Astrocyte of the spinal cord (primary cell): ENCODE data around the gene TMEM208.

Source experiments
- DNase-seq: peaks from one replicate; pipeline ENCODE4 v3.0.0; 2011; ENCODE audit warnings: low read depth, low spot score
- H3K4me3 ChIP-seq: 2 replicates; pipeline ENCODE4 v1.5.1; 2011; ENCODE audit warnings: low read depth, mild to moderate bottlenecking, low read length, moderate library complexity
- in situ Hi-C: cut with HindIII; loops from 2 replicates; pipeline ENCODE4 v1.10.0; 2017; ENCODE audit warnings: low sequenced_read_pairs
- TF ChIP-seq, protein P1 (sequence below): IDR thresholded peaks from 2 replicates; pipeline ENCODE4 v1.5.1; 2012; ENCODE audit warnings: low read depth, mild to moderate bottlenecking, low read length, inconsistent platforms

Gene TMEM208

DNA sequence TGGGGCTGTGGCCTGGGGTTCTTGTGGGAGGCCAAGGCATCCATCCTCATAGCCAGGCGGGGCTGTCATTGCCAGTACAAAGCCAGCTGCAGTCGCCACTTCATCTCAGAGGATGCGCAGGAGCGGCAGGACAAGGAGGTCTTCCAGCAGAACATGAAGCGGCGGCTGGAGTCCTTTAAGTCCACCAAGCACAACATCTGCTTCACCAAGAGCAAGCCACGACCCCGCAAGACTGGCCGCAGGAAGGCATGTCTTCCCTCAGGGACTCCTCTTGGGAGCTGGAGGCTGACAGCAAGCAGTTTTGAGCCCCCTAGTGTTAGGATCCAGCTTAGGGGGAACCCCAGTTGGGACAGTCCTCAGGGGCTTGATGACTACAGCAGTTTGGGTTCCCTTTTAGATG lies 37.3 kb downstream of the TMEM208 start:
- TF ChIP-seq, protein P1, sequence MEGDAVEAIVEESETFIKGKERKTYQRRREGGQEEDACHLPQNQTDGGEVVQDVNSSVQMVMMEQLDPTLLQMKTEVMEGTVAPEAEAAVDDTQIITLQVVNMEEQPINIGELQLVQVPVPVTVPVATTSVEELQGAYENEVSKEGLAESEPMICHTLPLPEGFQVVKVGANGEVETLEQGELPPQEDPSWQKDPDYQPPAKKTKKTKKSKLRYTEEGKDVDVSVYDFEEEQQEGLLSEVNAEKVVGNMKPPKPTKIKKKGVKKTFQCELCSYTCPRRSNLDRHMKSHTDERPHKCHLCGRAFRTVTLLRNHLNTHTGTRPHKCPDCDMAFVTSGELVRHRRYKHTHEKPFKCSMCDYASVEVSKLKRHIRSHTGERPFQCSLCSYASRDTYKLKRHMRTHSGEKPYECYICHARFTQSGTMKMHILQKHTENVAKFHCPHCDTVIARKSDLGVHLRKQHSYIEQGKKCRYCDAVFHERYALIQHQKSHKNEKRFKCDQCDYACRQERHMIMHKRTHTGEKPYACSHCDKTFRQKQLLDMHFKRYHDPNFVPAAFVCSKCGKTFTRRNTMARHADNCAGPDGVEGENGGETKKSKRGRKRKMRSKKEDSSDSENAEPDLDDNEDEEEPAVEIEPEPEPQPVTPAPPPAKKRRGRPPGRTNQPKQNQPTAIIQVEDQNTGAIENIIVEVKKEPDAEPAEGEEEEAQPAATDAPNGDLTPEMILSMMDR = peak; percentile 24
- in situ Hi-C loops = no loop called here
- H3K4me3 ChIP-seq = no peak overlapping the region
- DNase-seq = no peak

DNA sequence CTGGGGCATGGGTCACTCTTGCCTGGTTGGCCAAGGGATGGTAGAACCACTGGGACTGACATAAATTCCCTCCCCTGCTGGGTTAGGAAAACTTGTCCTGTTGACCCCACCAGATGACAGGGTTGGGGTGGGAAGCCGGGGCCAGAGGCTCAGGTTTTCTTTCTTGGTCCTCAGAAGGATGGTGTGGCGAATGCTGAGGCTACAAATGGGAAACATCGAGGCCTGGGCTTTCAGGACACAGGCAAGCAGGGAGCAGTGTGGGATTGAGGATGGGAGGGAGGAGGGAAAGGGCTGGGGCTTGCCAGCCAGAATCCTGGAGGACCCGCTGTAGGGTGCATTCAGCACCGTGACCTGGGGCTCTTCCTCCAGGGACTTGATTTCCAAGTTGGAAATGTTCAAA lies 37.9 kb downstream of the TMEM208 start:
- in situ Hi-C loops = no loop called here
- H3K4me3 ChIP-seq = no peak overlapping the region
- no peak for DNase-seq
- TF ChIP-seq, protein P1 = no peak

DNA sequence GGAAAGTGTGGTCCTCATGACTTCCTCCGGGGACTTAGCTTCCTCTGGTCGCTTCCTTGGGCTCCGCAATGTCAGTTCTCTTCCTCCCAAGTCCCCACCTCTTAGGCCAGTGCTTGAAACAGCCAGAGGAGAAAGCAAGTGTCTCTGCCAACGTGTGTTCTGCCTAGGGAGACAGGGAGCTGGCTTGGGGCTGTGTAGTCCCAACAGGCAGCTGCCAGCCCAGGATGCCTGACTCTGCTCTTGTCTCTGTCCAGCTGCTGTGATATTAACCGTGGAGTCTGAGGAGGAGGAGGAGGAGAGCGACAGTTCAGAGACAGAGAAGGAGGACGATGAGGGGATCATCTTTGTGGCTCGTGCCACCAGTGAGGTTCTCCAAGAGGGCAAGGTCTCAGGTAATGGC lies 38.9 kb downstream of the TMEM208 start:
- TF ChIP-seq, protein P1 = no peak
- no peak for DNase-seq
- no peak overlapping the region for H3K4me3 ChIP-seq
- in situ Hi-C loops = no loop called here

DNA sequence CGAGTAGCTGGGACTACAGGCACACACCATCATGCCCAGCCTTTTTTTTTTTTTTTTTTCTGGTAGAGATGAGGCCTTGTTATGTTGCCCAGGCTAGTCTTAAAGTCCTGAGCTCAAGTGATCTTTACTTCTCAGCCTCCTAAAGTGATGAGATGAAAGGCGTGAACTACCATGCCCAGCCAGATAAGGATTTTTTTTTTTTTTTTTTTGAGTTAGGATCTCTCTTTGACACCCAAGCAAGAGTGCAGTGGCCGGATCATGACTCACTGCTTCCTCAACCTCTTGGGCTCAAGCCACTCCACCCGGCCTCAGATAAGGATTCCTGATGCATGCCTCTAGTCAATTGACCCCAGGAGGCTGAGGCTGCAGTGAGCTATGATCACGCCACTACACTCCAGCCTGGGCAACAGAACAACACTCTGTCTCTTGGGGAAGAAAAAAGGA lies 41.2 kb downstream of the TMEM208 start:
- peak; percentile 90 for DNase-seq
- TF ChIP-seq, protein P1 = no peak
- no peak overlapping the region for H3K4me3 ChIP-seq
- in situ Hi-C loops = no loop called here

DNA sequence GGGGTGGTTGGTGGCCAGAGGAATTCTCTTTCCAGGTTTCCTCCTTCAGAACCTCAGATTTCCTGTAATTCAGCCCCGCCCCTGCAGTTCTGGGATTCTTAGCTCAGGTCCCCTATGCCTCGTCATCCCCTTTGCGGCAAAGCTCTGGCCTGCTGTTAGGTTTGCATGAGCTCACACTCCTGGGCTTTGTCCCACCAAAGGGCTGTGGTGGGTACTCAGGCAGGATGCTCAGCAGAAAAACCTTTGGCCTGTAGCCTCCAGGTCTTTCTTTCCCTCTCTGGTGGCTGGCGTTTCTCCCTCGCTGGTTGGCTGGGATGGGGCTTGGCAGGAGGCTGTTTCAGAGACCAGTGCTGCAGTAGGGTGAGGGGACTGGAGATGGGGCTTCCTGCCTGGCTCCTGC lies 42.8 kb downstream of the TMEM208 start:
- H3K4me3 ChIP-seq = no peak overlapping the region
- DNase-seq = peak; percentile 89
- TF ChIP-seq, protein P1 = no peak
- in situ Hi-C loops = no loop called here

DNA sequence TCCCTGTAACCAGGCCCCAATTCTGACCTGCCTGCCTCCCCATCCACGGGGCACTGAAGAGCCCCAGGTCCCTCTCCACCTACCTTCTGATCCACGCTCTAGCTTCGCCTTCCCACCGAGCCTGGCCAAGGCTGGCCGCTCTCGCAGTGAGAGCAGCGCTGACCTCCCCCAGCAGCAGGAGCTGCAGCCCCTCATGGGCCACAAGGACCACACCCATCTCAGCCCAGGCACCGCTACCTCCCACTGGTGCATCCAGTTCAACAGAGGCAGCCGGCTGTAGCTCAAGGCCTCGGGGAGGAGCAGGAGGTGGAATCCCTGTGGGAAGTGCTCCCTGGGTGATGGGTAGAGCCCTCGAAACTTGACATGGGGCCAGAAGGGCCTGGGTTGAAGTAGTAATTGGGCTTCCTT lies 44.0 kb downstream of the TMEM208 start:
- in situ Hi-C loops = no loop called here
- H3K4me3 ChIP-seq = no peak overlapping the region
- TF ChIP-seq, protein P1 = no peak
- no peak for DNase-seq

DNA sequence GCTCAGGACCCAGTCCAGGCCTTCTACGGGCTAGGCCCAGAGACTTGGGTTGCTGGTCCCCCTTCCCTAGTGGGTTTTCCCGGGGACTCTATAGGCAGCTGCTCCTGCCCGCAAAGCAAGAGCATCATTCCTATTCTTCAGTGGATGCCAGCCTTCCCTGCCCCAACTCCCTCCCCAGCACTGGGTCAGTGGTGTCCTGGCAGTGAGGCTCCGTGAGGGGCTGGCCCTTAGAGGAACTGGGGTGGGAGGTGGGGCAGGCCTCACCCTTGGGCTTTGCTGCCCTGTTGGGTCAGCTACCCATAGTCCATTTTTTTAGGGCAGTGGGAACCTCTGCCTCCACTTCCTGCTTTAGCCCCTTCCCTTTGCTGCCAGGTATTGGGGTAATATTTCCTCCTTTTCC lies 44.5 kb downstream of the TMEM208 start:
- in situ Hi-C loops = no loop called here
- DNase-seq = no peak
- TF ChIP-seq, protein P1 = no peak
- H3K4me3 ChIP-seq = no peak overlapping the region
